SW 1271 (cell line): ENCODE results near the gene RHCG.

Experiments used
- DNase-seq, 2 experiments: peaks; one replicate each; lab custom pipeline; 2025; lab: John Stamatoyannopoulos, UW

Gene RHCG

GRCh38 chr15:89477411-89478242, 18.8 kb downstream of the RHCG start:
- DNase-seq = no peak

- DNase-seq = no peak
These were observed 20.7 kb downstream of the RHCG start for GRCh38 chr15:89475661-89476060.

DNA sequence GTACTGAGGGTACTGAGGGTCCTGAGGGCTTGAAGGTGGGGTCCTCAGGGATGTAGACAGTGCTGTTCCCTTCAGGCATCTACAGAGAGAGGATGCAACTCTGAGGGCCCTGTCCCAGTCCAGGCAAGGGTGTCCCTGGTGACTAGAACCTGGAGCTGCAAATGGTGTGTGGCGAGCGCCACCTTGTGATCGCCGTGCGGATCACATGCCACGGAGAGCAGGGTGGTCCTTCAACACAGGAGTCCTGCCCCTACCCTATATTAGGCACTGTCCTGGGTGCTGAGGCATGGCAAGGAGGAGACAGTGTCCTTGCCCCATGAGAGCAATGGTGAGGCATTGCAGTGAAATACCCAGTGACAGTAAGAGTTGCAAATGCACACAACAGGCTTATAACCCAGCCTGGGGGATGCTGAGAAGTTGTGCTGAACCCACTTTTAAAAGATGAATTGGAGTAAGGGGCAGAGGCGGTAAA, 23.6 kb downstream of the RHCG start:
- peak in 1 of 2 experiments; percentile 52 for DNase-seq

GRCh38 chr15:89469426-89470096, 26.8 kb downstream of the RHCG start:
- no peak for DNase-seq

GRCh38 chr15:89468813-89469212, 27.6 kb downstream of the RHCG start:
- DNase-seq = peak in 1 of 2 experiments; percentile 46

- DNase-seq = no peak
These were observed 33.3 kb downstream of the RHCG start for GRCh38 chr15:89463113-89463512.

- peak in 1 of 2 experiments; percentile 13 for DNase-seq
These were observed 34.0 kb downstream of the RHCG start for GRCh38 chr15:89462198-89462912.

DNA sequence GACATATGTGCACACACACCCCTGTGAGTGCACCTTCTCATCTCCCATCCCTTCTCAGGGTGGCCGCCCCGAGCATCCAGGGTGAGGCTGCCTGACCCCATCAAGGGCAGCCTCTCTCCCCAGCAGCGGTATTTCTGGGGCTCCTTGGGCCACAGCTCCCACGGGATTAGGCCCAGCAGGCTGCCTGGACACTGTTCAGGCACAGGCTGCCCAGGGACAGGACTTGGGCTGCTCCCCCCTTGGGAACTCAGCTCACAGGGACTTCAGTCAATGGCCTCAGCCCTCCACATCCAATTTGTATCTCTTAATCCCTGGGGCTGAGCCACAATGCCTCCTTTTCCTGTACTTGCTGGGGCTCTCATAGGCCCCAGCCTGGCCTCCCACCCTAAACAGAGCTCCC, 35.0 kb downstream of the RHCG start:
- no peak for DNase-seq

DNA sequence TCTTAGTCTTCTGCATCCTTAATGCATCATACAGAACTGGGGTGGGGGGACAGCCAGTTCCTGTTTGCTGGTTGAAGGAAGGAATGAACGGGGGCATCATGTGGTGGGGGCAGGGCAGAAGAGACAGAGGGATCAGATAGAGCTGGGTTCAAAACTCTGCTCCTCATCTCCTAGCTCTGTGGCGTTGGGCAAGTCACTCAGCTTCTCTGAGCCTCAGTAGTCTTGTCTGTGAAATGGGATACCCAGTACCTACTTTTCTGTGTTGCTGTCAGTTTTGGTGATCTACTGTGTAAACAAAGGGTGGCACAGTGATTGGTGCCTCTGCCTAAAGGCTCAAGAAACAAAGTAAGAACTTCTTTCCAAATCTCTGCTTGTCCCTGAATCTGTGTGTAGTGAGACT, 36.3 kb downstream of the RHCG start:
- no peak for DNase-seq

GRCh38 chr15:89459271-89460038, 36.9 kb downstream of the RHCG start:
- DNase-seq = no peak

DNA sequence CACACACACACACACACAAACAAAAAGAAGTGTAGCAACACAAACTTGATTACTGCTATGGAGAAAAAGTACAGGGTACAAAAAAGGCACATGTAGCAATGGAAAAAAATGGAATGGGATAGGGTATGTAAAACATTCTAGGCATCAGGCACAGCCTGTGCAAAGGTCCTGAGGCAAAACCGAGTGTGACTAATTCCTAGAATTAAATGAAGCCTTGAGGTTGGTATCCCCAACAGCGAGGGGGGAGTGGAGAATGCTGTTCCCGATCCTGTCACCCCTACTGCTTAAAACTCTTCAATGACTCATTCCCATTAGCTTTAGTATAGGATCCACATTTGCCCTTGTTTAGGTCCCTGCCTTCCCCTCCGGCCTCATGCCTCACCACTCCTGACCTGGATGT, 37.9 kb downstream of the RHCG start:
- no peak for DNase-seq

DNA sequence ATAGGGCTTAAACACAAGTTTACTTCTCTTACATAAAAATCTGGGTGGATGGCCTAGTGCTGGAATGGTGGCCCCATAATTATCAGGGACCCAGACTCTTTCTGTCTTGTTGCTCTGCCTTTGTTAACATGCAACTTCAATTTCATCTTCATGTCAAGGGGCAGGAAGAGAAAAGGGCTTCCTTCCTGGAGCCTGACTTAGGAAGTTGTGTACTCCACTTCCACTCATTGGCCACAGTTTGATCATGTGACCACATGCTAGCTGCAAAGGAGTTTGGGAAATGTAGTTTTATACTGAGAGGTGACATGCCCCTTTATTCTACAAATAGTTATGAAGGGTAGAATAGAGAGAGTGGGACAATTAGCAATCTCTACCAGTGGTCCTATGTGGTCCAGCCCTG, 39.3 kb downstream of the RHCG start:
- DNase-seq = peak in 1 of 2 experiments; percentile 70

- DNase-seq = no peak
These were observed 40.8 kb downstream of the RHCG start for GRCh38 chr15:89455535-89455934.

DNA sequence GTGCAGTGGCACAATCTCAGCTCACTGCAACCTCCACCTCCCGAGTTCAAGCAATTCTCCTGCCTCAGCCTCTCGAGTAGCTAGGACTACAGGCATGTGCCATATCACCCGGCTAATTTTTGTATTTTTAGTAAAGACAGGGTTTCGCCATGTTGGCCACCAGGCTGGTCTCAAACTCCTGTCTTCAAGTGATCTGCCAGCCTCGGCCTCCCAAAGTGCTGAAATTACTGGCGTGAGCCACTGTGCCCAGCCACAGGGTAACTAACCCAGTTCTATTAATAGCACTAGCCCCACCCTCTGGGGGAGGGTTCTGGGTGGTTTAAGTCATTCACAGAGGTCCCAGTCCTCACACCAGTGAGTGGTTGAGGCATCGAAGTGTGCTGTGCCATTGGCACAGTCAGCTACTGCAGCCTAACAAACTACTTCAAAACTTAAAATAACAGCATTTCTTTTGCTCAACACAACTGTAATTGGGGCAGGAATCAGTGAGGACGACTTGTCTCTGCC, 44.0 kb downstream of the RHCG start:
- DNase-seq = no peak

DNA sequence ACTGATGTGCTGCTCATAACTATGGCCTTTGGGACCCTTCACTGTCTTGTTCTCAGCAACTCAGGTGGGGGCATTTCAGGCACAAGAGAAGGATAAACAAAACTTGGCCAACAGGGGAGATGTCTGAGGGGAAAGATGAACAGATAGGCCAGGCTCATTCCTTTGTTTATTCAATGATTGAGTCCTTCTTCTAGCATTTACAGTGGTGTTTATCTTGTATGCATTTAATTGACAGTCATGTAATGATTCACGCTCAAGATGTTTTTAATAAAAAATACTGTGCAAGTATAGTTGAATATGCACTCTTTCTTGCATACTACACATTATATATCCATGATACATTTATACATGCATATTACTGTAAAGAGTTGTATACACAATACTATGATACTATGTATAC, 44.5 kb downstream of the RHCG start:
- DNase-seq = no peak

DNA sequence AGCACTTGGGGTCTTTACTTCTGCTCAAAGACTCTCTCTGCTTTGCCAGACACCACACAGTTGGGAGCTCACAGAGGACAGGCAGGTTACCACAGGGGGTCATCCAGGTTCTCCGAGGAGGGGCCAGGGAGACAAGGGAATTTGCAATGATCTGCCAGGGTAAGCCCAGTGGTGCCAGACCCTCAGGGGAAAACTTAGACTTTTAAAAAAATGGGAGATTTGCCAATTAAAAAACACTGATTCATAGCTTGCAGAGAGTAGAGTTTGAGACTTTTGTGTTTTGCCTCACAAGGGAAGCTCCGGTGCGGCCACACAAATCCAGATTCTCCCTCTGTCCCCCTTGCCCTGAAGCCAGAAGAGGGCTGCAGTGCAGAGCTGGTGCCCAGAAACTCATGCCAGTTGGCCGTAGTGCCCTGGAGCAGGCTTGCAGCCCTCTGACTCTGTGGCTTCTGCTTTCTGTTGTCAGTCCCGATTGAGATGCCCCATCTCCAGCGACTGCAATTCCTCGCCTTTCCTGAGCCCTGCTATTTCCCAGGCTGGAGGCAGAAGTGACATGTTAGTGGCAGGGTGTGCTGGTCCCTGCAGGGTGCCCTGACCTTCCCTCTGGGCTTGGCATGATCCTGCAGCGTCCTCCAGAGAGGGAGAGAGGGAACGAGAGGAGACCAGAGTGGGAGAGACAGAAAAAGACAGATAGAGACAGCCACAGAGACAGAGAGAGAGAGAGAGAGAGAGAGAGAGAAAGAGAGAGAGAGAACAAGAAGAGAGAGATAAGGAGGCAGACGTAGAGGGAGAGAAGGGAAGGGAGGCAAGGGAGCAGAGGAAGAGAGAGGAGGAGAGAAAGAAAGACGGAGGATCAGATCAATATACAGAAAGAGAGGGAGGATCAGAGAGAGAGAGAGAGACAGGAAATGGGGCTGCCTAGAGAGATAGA, 46.0 kb downstream of the RHCG start:
- no peak for DNase-seq

GRCh38 chr15:89448825-89449224, 47.6 kb downstream of the RHCG start:
- DNase-seq = no peak

- DNase-seq = no peak
These were observed 48.7 kb downstream of the RHCG start for GRCh38 chr15:89447676-89448075.

DNA sequence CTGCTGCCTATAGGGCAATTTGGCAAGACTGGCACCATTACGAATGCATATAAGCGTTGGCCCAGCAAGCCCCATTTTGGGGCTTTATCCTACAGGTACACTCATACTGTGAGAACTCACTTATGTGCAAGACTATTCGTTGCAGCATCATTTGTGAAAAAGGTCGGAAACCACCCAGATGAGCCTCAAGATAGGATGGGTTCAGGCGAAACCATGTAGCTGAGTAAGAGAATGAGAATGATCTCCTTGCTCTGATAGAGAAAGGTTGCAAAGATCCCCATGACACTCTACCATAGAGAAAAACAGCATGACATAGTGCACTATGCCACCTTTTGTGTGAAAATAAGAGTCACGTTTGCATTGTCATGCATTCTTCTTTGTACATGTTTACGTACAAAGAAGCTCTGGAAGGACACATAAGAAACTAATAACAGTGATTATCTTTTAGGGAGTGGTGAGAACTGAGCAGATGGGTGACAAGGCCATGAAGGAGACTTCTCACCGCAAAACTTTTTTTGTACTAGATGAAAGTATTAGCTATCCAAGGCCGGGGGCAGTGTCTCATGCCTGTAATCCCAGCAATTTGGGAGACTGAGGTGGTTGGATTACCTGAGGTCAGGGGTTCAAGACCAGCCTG, 50.0 kb downstream of the RHCG start:
- no peak for DNase-seq

GRCh38 chr15:89445518-89445917, 50.9 kb downstream of the RHCG start:
- no peak for DNase-seq
